ENCODE results near the gene CFAP161.

Gene CFAP161

GRCh38 chr15:81093961-81094360 lies 40.1 kb upstream of the CFAP161 start:
- Histone ChIP-seq H4K20me1 (ENCODE audit: control insufficient read depth, insufficient read depth, low read depth, low read length) (no peaks in the 10 kb centered on the region), H3K4me2 (ENCODE audit: low read length) (no peak overlapping the region), H3K27ac (ENCODE audit: low read depth, low read length) (no peak overlapping the region), H3K9me3 (ENCODE audit: control insufficient read depth, insufficient read depth, low read length) (no peaks in the 10 kb centered on the region), H3K9me2 (replicated peaks; ENCODE audit: control insufficient read depth, low read length) (no peaks in the 10 kb centered on the region), H3K36me3 (ENCODE audit: control insufficient read depth, low read length) (no peaks in the 10 kb centered on the region), H3K4me3 (ENCODE audit: low read length) (no peak overlapping the region), H3K27me3 (ENCODE audit: control insufficient read depth, low read length) (peaks cover 19% of the 10 kb centered on the region), H3K4me1 (ENCODE audit: control insufficient read depth, low read length) (no peaks in the 10 kb centered on the region), H3F3A (ENCODE audit: control insufficient read depth, insufficient read depth) (no peaks in the 10 kb centered on the region), H3K79me2 (ENCODE audit: control insufficient read depth, low read length) (no peaks in the 10 kb centered on the region)
- TF ChIP-seq EZH2phosphoT487 (IDR thresholded peaks at IDR 0.05; ENCODE audit: borderline replicate concordance, low read length), result no peak
- TF ChIP-seq CTCF (IDR thresholded peaks at IDR 0.05; ENCODE audit: low read depth, low read length, poor library complexity, severe bottlenecking), result no peak

GRCh38 chr15:81095690-81096365 lies 38.2 kb upstream of the CFAP161 start:
- Histone ChIP-seq H3K36me3 (ENCODE audit: control insufficient read depth, low read length) (no peaks in the 10 kb centered on the region), H3K4me3 (ENCODE audit: low read length) (no peak overlapping the region), H3K79me2 (ENCODE audit: control insufficient read depth, low read length) (no peaks in the 10 kb centered on the region), H4K20me1 (ENCODE audit: control insufficient read depth, insufficient read depth, low read depth, low read length) (no peaks in the 10 kb centered on the region), H3K4me2 (ENCODE audit: low read length) (no peak overlapping the region), H3F3A (ENCODE audit: control insufficient read depth, insufficient read depth) (no peaks in the 10 kb centered on the region), H3K9me3 (ENCODE audit: control insufficient read depth, insufficient read depth, low read length) (no peaks in the 10 kb centered on the region), H3K27ac (ENCODE audit: low read depth, low read length) (no peak overlapping the region), H3K4me1 (ENCODE audit: control insufficient read depth, low read length) (no peaks in the 10 kb centered on the region), H3K9me2 (replicated peaks; ENCODE audit: control insufficient read depth, low read length) (no peaks in the 10 kb centered on the region), H3K27me3 (ENCODE audit: control insufficient read depth, low read length) (peaks cover 24% of the 10 kb centered on the region)
- TF ChIP-seq CTCF (IDR thresholded peaks at IDR 0.05; ENCODE audit: low read depth, low read length, poor library complexity, severe bottlenecking) (no peak), EZH2phosphoT487 (IDR thresholded peaks at IDR 0.05; ENCODE audit: borderline replicate concordance, low read length) (no peak)

- Histone ChIP-seq H3K4me2 (ENCODE audit: low read length) (no peak overlapping the region), H3F3A (ENCODE audit: control insufficient read depth, insufficient read depth) (no peaks in the 10 kb centered on the region), H3K9me2 (replicated peaks; ENCODE audit: control insufficient read depth, low read length) (no peaks in the 10 kb centered on the region), H3K36me3 (ENCODE audit: control insufficient read depth, low read length) (no peaks in the 10 kb centered on the region), H3K4me3 (ENCODE audit: low read length) (no peak overlapping the region), H3K4me1 (ENCODE audit: control insufficient read depth, low read length) (no peaks in the 10 kb centered on the region), H3K79me2 (ENCODE audit: control insufficient read depth, low read length) (no peaks in the 10 kb centered on the region), H3K27ac (ENCODE audit: low read depth, low read length) (no peak overlapping the region), H4K20me1 (ENCODE audit: control insufficient read depth, insufficient read depth, low read depth, low read length) (no peaks in the 10 kb centered on the region), H3K9me3 (ENCODE audit: control insufficient read depth, insufficient read depth, low read length) (no peaks in the 10 kb centered on the region), H3K27me3 (ENCODE audit: control insufficient read depth, low read length) (peaks cover 24% of the 10 kb centered on the region)
- no peak for TF ChIP-seq EZH2phosphoT487 (IDR thresholded peaks at IDR 0.05; ENCODE audit: borderline replicate concordance, low read length)
- TF ChIP-seq CTCF (IDR thresholded peaks at IDR 0.05; ENCODE audit: low read depth, low read length, poor library complexity, severe bottlenecking), result no peak
Observed at GRCh38 chr15:81096398-81096797, 37.7 kb upstream of the CFAP161 start.
